SH-SY5Y (cell line): ENCODE data around the gene CATSPERE.

Experiments
- GATA2 ChIP-seq: IDR thresholded peaks from 2 replicates; pipeline ENCODE4 v1.6.1; 2011; ENCODE audit warnings: mild to moderate bottlenecking, low read depth, low read length
- GATA3 ChIP-seq: IDR thresholded peaks from 2 replicates; pipeline ENCODE4 v1.6.1; 2011; ENCODE audit warnings: low read depth, mild to moderate bottlenecking, low read length, moderate library complexity

DNA sequence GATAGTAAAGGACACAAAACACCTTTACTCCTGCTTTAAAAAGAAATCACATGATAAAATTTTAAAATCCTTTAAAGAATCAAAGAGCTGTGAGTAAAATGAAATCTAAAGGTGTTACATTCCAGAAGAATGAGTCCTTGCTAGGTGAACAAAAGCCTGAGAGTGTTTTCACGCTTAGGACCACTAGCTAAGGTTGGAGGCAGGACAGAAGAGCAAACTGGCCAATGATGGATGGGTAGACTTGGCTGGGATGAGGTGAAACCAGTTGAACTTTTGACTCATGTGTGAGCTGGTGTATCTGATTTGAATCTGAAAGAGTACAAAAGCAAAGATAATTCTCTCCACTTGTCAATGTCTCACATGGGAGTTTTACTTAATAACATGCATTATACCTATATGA, 35.1 kb downstream of the CATSPERE start:
- TF ChIP-seq GATA2 = no peak
- TF ChIP-seq GATA3 = no peak
